Endodermal cell (in vitro differentiated cells): Measurements from ENCODE around the gene IMMP2L. TPM values are rescaled to one million over a fixed set of nuclear protein-coding genes. Genes with fewer than 3 reads are reported as not detected.
"Not testable (repeated sequence)": the region's sequence is repeated elsewhere in the genome, so short reads cannot be mapped to it uniquely, and the experiment has no call there.

Experiments
- DNase-seq: peaks from one replicate; pipeline ENCODE4 v3.0.0-alpha.2; 2017
- H3K27ac ChIP-seq: 2 replicates; pipeline ENCODE4 v1.5.1; 2013; ENCODE audit warnings: mild to moderate bottlenecking, low read depth, low read length, moderate library complexity
- H3K27me3 ChIP-seq: 2 replicates; pipeline ENCODE4 v1.6.1; 2013; ENCODE audit warnings: mild to moderate bottlenecking, low read length, moderate library complexity; ENCODE audit not compliant: insufficient read depth, control insufficient read depth, poor library complexity, severe bottlenecking
- H3K36me3 ChIP-seq: 2 replicates; pipeline ENCODE4 v1.7.0; 2013; ENCODE audit warnings: mild to moderate bottlenecking, low read length, moderate library complexity; ENCODE audit not compliant: control insufficient read depth, insufficient read depth
- H3K4me1 ChIP-seq: one replicate; pipeline ENCODE4 v1.7.0; 2013; ENCODE audit warnings: low read length; ENCODE audit not compliant: control insufficient read depth, insufficient read depth
- H3K4me3 ChIP-seq: 2 replicates; pipeline ENCODE4 v1.5.1; 2013; ENCODE audit warnings: mild to moderate bottlenecking, low read length, moderate library complexity
- H3K9ac ChIP-seq: 2 replicates; pipeline ENCODE4 v1.6.1; 2013; ENCODE audit warnings: mild to moderate bottlenecking, low read length, moderate library complexity; ENCODE audit not compliant: poor library complexity, severe bottlenecking; ENCODE audit errors: extremely low read depth
- H3K9me3 ChIP-seq: 2 replicates; pipeline ENCODE4 v1.6.1; 2013; ENCODE audit warnings: mild to moderate bottlenecking, low read length, moderate library complexity; ENCODE audit not compliant: control insufficient read depth
- H3K27ac Mint-ChIP-seq: 2 replicates; pipeline ENCODE4 v1.8.0; 2020; ENCODE audit warnings: mixed read lengths
- H3K27me3 Mint-ChIP-seq: 2 replicates; pipeline ENCODE4 v1.8.0; 2021; ENCODE audit warnings: mild to moderate bottlenecking, mixed read lengths; ENCODE audit not compliant: insufficient read depth
- H3K36me3 Mint-ChIP-seq: 2 replicates; pipeline ENCODE4 v1.8.0; 2020; ENCODE audit warnings: low read depth, mixed read lengths
- H3K4me1 Mint-ChIP-seq: 2 replicates; pipeline ENCODE4 v1.8.0; 2020; ENCODE audit warnings: mixed read lengths
- H3K4me3 Mint-ChIP-seq: 2 replicates; pipeline ENCODE4 v1.8.0; 2020; ENCODE audit warnings: mild to moderate bottlenecking, moderate library complexity, mixed read lengths
- H3K9me3 Mint-ChIP-seq: 2 replicates; pipeline ENCODE4 v1.8.0; 2020; ENCODE audit warnings: mild to moderate bottlenecking, mixed read lengths
- WGBS, 2 experiments: methylation state at CpG; one replicate each; pipeline versions ENCODE4 v1.1.5 to v1.1.7; 2013; ENCODE audit warnings: missing lambda C conversion rate in 2 of 2, mixed read lengths in 1 of 2; ENCODE audit not compliant: insufficient coverage in 1 of 2, insufficient read length in 1 of 2; 5-methylcytosine and 5-hydroxymethylcytosine counted together
- total RNA-seq, 2 donors: library from RNA; stranded (reverse); fragmentation: NEBNext Ultra II Directional in 1 of 2; extraction: Animal tissue kit (Norgen Biotek cat#: 25700) in 1 of 2; gene quantifications; 2 replicates in 1 of 2; 3 replicates in 1 of 2; pipeline ENCODE4 v1.2.1, GENCODE V29; 2021
- TF ChIP-seq, protein P1 (sequence below): fragments of 200-600 bp; sonication (generic); conservative IDR thresholded peaks from 2 replicates; pipeline ENCODE4 v1.5.0; 2021; ENCODE audit warnings: antibody characterized with exemption, mild to moderate bottlenecking

IMMP2L gene
- total RNA-seq, 2 donors from 2014 or later, result 17.7 to 19.4 TPM

DNA sequence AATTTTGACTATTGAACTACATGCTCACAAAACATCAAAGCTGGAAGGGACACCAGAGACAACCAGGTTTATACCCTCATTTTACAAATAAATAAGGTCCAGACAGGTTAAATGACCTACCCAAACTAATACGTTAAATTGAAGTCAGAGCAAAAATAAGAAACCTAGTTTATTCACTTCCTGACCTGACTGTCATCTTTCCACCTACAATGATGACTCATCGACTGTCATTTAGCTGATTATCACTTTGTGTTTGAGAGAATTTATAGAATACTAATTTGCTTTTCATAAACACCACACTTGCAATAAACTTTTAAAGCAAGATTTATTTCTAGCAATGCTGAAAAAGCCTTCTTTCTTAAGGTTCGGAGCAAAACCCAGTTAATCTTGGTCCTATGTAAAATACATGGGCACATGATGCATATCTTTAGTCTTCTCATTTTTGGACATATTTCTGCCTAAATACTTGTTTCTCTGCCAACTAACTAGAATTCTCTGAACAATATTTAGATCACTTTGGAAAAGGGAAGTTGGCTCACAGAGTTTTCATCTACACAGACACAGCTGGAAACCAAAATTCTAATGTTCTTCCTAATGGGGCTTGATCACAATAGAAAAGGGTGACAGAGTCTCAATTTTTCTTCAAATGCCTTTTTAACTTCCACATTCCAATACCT, 488.1 kb downstream of the IMMP2L start:
- Mint-ChIP-seq H3K4me3 (no peak overlapping the region), H3K27me3 (no peaks in the 10 kb centered on the region), H3K27ac (no peak overlapping the region), H3K4me1 (peaks cover 17% of the 10 kb centered on the region), H3K9me3 (no peaks in the 10 kb centered on the region), H3K36me3 (no peaks in the 10 kb centered on the region)
- Histone ChIP-seq H3K9me3 (no peaks in the 10 kb centered on the region), H3K9ac (no peak overlapping the region), H3K36me3 (no peaks in the 10 kb centered on the region), H3K27me3 (no peaks in the 10 kb centered on the region), H3K4me1 (no peaks in the 10 kb centered on the region), H3K4me3 (no peak overlapping the region), H3K27ac (peak overlapping the region; percentile 9)
- DNase-seq, result no peak
- TF ChIP-seq, protein P1, sequence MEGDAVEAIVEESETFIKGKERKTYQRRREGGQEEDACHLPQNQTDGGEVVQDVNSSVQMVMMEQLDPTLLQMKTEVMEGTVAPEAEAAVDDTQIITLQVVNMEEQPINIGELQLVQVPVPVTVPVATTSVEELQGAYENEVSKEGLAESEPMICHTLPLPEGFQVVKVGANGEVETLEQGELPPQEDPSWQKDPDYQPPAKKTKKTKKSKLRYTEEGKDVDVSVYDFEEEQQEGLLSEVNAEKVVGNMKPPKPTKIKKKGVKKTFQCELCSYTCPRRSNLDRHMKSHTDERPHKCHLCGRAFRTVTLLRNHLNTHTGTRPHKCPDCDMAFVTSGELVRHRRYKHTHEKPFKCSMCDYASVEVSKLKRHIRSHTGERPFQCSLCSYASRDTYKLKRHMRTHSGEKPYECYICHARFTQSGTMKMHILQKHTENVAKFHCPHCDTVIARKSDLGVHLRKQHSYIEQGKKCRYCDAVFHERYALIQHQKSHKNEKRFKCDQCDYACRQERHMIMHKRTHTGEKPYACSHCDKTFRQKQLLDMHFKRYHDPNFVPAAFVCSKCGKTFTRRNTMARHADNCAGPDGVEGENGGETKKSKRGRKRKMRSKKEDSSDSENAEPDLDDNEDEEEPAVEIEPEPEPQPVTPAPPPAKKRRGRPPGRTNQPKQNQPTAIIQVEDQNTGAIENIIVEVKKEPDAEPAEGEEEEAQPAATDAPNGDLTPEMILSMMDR, result no peak
- 97 to 100% methylated on average over 1 to 3 of the region's 3 CpGs for WGBS, 2 experiments

DNA sequence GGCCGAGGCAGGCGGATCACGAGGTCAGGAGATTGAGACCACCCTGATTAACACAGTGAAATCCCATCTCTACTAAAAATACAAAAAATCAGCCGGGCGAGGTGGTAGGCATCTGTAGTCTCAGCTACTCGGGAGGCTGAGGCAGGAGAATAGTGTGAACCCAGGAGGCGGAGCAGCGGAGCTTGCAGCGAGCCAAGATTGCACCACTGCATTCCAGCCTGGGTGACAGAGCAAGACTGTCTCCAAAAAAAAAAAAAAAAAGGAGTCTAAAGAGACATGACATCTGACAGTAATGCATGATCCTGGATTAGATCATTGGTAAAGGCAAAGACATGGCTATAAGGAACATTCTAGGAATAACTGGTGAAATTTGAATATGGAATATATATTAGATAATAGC, 489.6 kb downstream of the IMMP2L start:
- WGBS, 2 experiments, result 87 to 90% methylated on average over 7 to 9 of the region's 9 CpGs
- H3K36me3 ChIP-seq, H3K4me1 ChIP-seq, H3K9me3 ChIP-seq, H3K27ac Mint-ChIP-seq, H3K4me3 Mint-ChIP-seq, H3K27ac ChIP-seq, H3K27me3 ChIP-seq, H3K9me3 Mint-ChIP-seq, H3K9ac ChIP-seq, H3K36me3 Mint-ChIP-seq, H3K27me3 Mint-ChIP-seq, H3K4me3 ChIP-seq, DNase-seq: not testable (repeated sequence)
- peaks cover 17% of the 10 kb centered on the region for H3K4me1 Mint-ChIP-seq

DNA sequence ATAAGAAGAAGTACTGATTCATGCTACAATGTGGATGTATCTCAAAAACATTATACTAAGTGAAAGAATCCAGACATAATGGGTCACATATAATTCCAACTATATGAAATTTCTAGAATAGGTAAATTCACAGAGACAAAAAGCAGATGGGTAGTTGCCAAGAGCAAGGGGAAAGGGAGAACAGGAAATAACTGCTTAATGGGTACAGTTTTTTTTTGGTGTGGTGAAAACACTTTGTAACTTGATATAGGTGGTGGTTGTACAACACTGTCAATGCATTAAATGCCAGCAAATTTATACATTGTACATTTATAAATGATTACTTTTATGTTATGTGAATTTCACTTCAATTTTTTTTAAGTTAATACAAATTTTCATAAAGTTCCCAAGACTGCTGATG, 490.7 kb downstream of the IMMP2L start:
- no peaks in the 10 kb centered on the region for H3K4me1 ChIP-seq
- H3K27me3 ChIP-seq, result no peaks in the 10 kb centered on the region
- TF ChIP-seq, protein P1, result no peak
- H3K4me3 ChIP-seq, result no peak overlapping the region
- Mint-ChIP-seq H3K4me1 (peaks cover 13% of the 10 kb centered on the region), H3K36me3 (no peaks in the 10 kb centered on the region), H3K27me3 (no peaks in the 10 kb centered on the region), H3K9me3 (peaks cover 2% of the 10 kb centered on the region), H3K4me3 (no peak overlapping the region), H3K27ac (no peak overlapping the region)
- no peaks in the 10 kb centered on the region for H3K36me3 ChIP-seq
- no peak for DNase-seq
- no peak overlapping the region for H3K9ac ChIP-seq
- H3K27ac ChIP-seq, result no peak overlapping the region
- no peaks in the 10 kb centered on the region for H3K9me3 ChIP-seq

DNA sequence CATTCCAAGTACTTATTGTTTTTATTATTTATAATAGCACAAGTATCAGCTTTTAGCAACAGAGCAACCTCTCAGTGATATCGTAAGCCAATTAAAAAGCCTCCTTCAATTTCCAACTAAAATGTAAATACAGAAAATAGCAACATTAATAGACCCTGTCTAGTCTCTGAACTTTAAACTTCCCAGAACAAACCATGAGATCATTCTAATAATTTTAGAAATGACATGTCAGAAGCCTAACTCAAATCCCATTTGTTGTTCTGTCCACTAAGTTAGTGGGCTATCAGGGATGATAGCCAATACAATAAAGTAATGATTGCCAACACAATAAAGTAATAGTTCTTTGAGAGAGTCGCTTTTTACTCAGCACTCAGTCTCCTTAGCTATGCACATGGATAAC, 493.7 kb downstream of the IMMP2L start:
- Mint-ChIP-seq H3K9me3 (peaks cover 25% of the 10 kb centered on the region), H3K4me3 (no peak overlapping the region), H3K36me3 (peaks cover 7% of the 10 kb centered on the region), H3K27me3 (no peaks in the 10 kb centered on the region), H3K27ac (no peak overlapping the region), H3K4me1 (peaks cover 1% of the 10 kb centered on the region)
- Histone ChIP-seq H3K4me3 (no peak overlapping the region), H3K36me3 (no peaks in the 10 kb centered on the region), H3K4me1 (no peaks in the 10 kb centered on the region), H3K9ac (no peak overlapping the region), H3K27ac (no peak overlapping the region), H3K27me3 (no peaks in the 10 kb centered on the region), H3K9me3 (peaks cover 9% of the 10 kb centered on the region)
- 88% methylated on average over 2 of the region's 2 CpGs; no CpG with 5 or more reads in 1 of the 2 experiments for WGBS, 2 experiments
- TF ChIP-seq, protein P1, result no peak
- DNase-seq, result no peak
